HG03025 (cell line): ENCODE measurements around the gene TIAM2.
"Not testable (repeated sequence)": the region's sequence is repeated elsewhere in the genome, so short reads cannot be mapped to it uniquely, and the experiment has no call there.

ENCODE experiments used
- ATAC-seq: cut with Tn5 transposase; IDR thresholded peaks from one replicate; pipeline ENCODE4 v1.9.1; 2021; ENCODE audit warnings: mild to moderate bottlenecking, moderate library complexity; ENCODE audit not compliant: unreplicated experiment, low FRiP score

Gene TIAM2

GRCh38 chr6:155154158-155154830, 159.2 kb downstream of the TIAM2 start:
- ATAC-seq, result no peak

- no peak for ATAC-seq
Measured at GRCh38 chr6:155155787-155156447, 160.8 kb downstream of the TIAM2 start.

- ATAC-seq, result no peak
Measured at GRCh38 chr6:155157101-155157500, 162.0 kb downstream of the TIAM2 start.

GRCh38 chr6:155158030-155158843, 163.1 kb downstream of the TIAM2 start:
- no peak for ATAC-seq

GRCh38 chr6:155162682-155163081, 167.6 kb downstream of the TIAM2 start:
- no peak for ATAC-seq

- no peak for ATAC-seq
Measured at GRCh38 chr6:155163601-155164000, 168.5 kb downstream of the TIAM2 start.

- no peak for ATAC-seq
Measured at GRCh38 chr6:155165029-155165710, 170.1 kb downstream of the TIAM2 start.

- ATAC-seq, result no peak
Measured at GRCh38 chr6:155170519-155170918, 175.4 kb downstream of the TIAM2 start.

GRCh38 chr6:155171109-155171746, 176.1 kb downstream of the TIAM2 start:
- peak; percentile 77 for ATAC-seq

GRCh38 chr6:155171747-155172449, 176.8 kb downstream of the TIAM2 start:
- peak; percentile 11 for ATAC-seq

- no peak for ATAC-seq
Measured at GRCh38 chr6:155173488-155173887, 178.4 kb downstream of the TIAM2 start.

GRCh38 chr6:155174576-155175211, 179.6 kb downstream of the TIAM2 start:
- ATAC-seq, result peak; percentile 44

- no peak for ATAC-seq
Measured at GRCh38 chr6:155177363-155177961, 182.3 kb downstream of the TIAM2 start.

GRCh38 chr6:155181498-155181897, 186.4 kb downstream of the TIAM2 start:
- peak; percentile 28 for ATAC-seq

GRCh38 chr6:155182103-155182502, 187.0 kb downstream of the TIAM2 start:
- ATAC-seq, result no peak

GRCh38 chr6:155183095-155183494, 188.0 kb downstream of the TIAM2 start:
- peak; percentile 48 for ATAC-seq

GRCh38 chr6:155185041-155185440, 189.9 kb downstream of the TIAM2 start:
- ATAC-seq, result not testable (repeated sequence)

GRCh38 chr6:155185544-155185943, 190.4 kb downstream of the TIAM2 start:
- ATAC-seq, result no peak
